ENCODE data around the gene ZKSCAN3.

- no peak for TF ChIP-seq ETS1 (IDR thresholded peaks at IDR 0.05)
- no peak for TF ChIP-seq POLR2AphosphoS5 (IDR thresholded peaks at IDR 0.05; ENCODE audit: low read depth)
- no peak for TF ChIP-seq CTCF (conservative IDR thresholded peaks at IDR 0.05; ENCODE audit: low read depth in 2 of 2)
- TF ChIP-seq EZH2 (IDR thresholded peaks at IDR 0.05; ENCODE audit: low read depth, unreplicated experiment), result no peak
- TF ChIP-seq REST (IDR thresholded peaks at IDR 0.05; ENCODE audit: unreplicated experiment), result no peak
- TF ChIP-seq ZNF331 (CRISPR knock-in tag; IDR thresholded peaks at IDR 0.05; ENCODE audit: low read depth), result no peak
- no peak for TF ChIP-seq NANOG (IDR thresholded peaks at IDR 0.05; ENCODE audit: borderline replicate concordance)
- TF ChIP-seq EZH2phosphoT487 (IDR thresholded peaks at IDR 0.05; ENCODE audit: unreplicated experiment), result no peak
These were observed 30.6 kb downstream of the ZKSCAN3 start for GRCh38 chr6:28380381-28380780.
